HepG2 (cell line): ENCODE results near the gene SNX13. TPM values are rescaled to one million over a fixed set of nuclear protein-coding genes. Genes with fewer than 3 reads are reported as not detected.

Experiments
- ASH2L ChIP-seq: fragments of 300-600, 200-600 bp; sonication (generic); IDR thresholded peaks from 2 replicates; pipeline ENCODE4 v1.7.0; 2017; ENCODE audit warnings: low read depth, mild to moderate bottlenecking, moderate library complexity, mixed read lengths, low read length; ENCODE audit not compliant: insufficient read length
- ATF7-NPFF ChIP-seq: sonication (generic); formaldehyde crosslinking; IDR thresholded peaks from 2 replicates; pipeline ENCODE4 v1.8.1; 2023; ENCODE audit warnings: mild to moderate bottlenecking, low read depth, missing genetic modification reagents, moderate library complexity
- CBFB ChIP-seq: sonication (generic); formaldehyde crosslinking; IDR thresholded peaks from 2 replicates; pipeline ENCODE4 v1.4.0; 2020; ENCODE audit warnings: missing genetic modification reagents
- HIC2 ChIP-seq: sonication (generic); formaldehyde crosslinking; IDR thresholded peaks from 2 replicates; pipeline ENCODE4 v1.9.0; 2022; ENCODE audit warnings: low read depth, missing genetic modification reagents
- KMT2B ChIP-seq: IDR thresholded peaks from 2 replicates; pipeline ENCODE4 v1.6.1; 2016; ENCODE audit warnings: missing genetic modification reagents, missing compliant biosample characterization
- MBD4 ChIP-seq: IDR thresholded peaks from 2 replicates; pipeline ENCODE4 v1.6.1; 2012; ENCODE audit warnings: low read length, inconsistent platforms, borderline replicate concordance
- NCOA5 ChIP-seq: sonication (generic); formaldehyde crosslinking; IDR thresholded peaks from 2 replicates; pipeline ENCODE4 v1.4.0; 2020; ENCODE audit warnings: missing genetic modification reagents
- POGZ ChIP-seq: sonication (generic); formaldehyde crosslinking; IDR thresholded peaks from 2 replicates; pipeline ENCODE4 v1.4.0; 2020; ENCODE audit warnings: mild to moderate bottlenecking, missing genetic modification reagents
- RFXANK ChIP-seq: IDR thresholded peaks from 2 replicates; pipeline ENCODE4 v1.6.1; 2016
- RORA ChIP-seq: sonication (generic); formaldehyde crosslinking; IDR thresholded peaks from 2 replicates; pipeline ENCODE4 v1.5.0; 2020; ENCODE audit warnings: mild to moderate bottlenecking, missing genetic modification reagents, moderate library complexity
- SETDB1 ChIP-seq: sonication (generic); formaldehyde crosslinking; IDR thresholded peaks from 2 replicates; pipeline ENCODE4 v1.5.1; 2020; ENCODE audit warnings: missing genetic modification reagents, mild to moderate bottlenecking, borderline replicate concordance
- TAF1 ChIP-seq: sonication (generic); formaldehyde crosslinking; IDR thresholded peaks from 2 replicates; pipeline ENCODE4 v1.4.0; 2020; ENCODE audit warnings: missing genetic modification reagents
- TOPORS ChIP-seq: sonication (generic); formaldehyde crosslinking; IDR thresholded peaks from 2 replicates; pipeline ENCODE4 v1.8.0; 2023; ENCODE audit warnings: mild to moderate bottlenecking, missing genetic modification reagents
- ZBED4 ChIP-seq: sonication (generic); formaldehyde crosslinking; IDR thresholded peaks from 2 replicates; pipeline ENCODE4 v1.4.0; 2020; ENCODE audit warnings: missing genetic modification reagents, borderline replicate concordance
- ZNF343 ChIP-seq: sonication (generic); formaldehyde crosslinking; IDR thresholded peaks from 2 replicates; pipeline ENCODE4 v1.4.0; 2020; ENCODE audit warnings: mild to moderate bottlenecking, missing genetic modification reagents
- ZNF615 ChIP-seq: sonication (generic); formaldehyde crosslinking; IDR thresholded peaks from 2 replicates; pipeline ENCODE4 v1.5.0; 2020; ENCODE audit warnings: mild to moderate bottlenecking, missing genetic modification reagents, borderline replicate concordance
- ZNF616 ChIP-seq: sonication (generic); formaldehyde crosslinking; IDR thresholded peaks from 2 replicates; pipeline ENCODE4 v1.5.0; 2020; ENCODE audit warnings: low read depth, mild to moderate bottlenecking, missing genetic modification reagents
- ZNF704 ChIP-seq: sonication (generic); formaldehyde crosslinking; IDR thresholded peaks from 2 replicates; pipeline ENCODE4 v1.8.1; 2023; ENCODE audit warnings: mild to moderate bottlenecking, inconsistent platforms, moderate library complexity, missing genetic modification reagents, borderline replicate concordance
- polyA plus RNA-seq, 8 experiments: library from polyadenylated mRNA; depleted of rRNA in 3 of 8; stranded (reverse) in 7 of 8; unstranded in 1 of 8; fragments of >200 nt; fragmentation: Illumina TruSeq in 4 of 8; extraction: Trizol in 4 of 8; gene quantifications; 2 replicates each; pipeline versions ENCODE4 v1.2.1 to v1.2.3, GENCODE V29; 2011 to 2016; ENCODE audit warnings: low read depth in 4 of 8, missing spikeins in 1 of 8, mixed read lengths in 1 of 8; ENCODE audit not compliant: insufficient read depth in 1 of 8
- total RNA-seq, 5 experiments: library from RNA; depleted of rRNA; stranded (reverse); fragments of >200 nt; fragmentation: Illumina TruSeq; extraction: Trizol; gene quantifications; 2 replicates each; pipeline ENCODE4 v1.2.3, GENCODE V29; 2016; ENCODE audit warnings: low read depth in 1 of 5
- TF ChIP-seq, protein P1 (sequence below): sonication (generic); formaldehyde crosslinking; IDR thresholded peaks from 2 replicates; pipeline ENCODE4 v1.8.0; 2022; ENCODE audit warnings: low read depth, missing genetic modification reagents
- TF ChIP-seq, protein P2 (sequence below): sonication (generic); formaldehyde crosslinking; IDR thresholded peaks from 2 replicates; pipeline ENCODE4 v1.5.1; 2020; ENCODE audit warnings: mild to moderate bottlenecking, moderate library complexity, missing genetic modification reagents

The SNX13 gene
- total and polyA plus RNA-seq, 2 of the 13 experiments (the other 11 are each of a cell fraction or from before 2014, with no cell fraction given): 14.3 to 32.3 TPM

GRCh38 chr7:17940302-17940883 is at the start of gene SNX13 (continued):
- peak; percentile 85 for TF ChIP-seq ZBED4 (CRISPR knock-in tag)
- TF ChIP-seq TAF1 (CRISPR knock-in tag): peak; percentile 97
- no peak for TF ChIP-seq ATF7-NPFF (CRISPR knock-in tag)
- no peak; the same call in 1 of the 2 replicates for TF ChIP-seq CBFB (CRISPR knock-in tag)
- TF ChIP-seq RFXANK: no peak
- no peak for TF ChIP-seq RORA (CRISPR knock-in tag)
- TF ChIP-seq SETDB1 (CRISPR knock-in tag): no peak
- no peak for TF ChIP-seq NCOA5 (CRISPR knock-in tag)
- no peak for TF ChIP-seq MBD4
- TF ChIP-seq HIC2 (CRISPR knock-in tag): no peak; the same call in 1 of the 2 replicates
- peak; percentile 29 for TF ChIP-seq ASH2L
- TF ChIP-seq KMT2B (CRISPR knock-in tag): peak; percentile 97
- TF ChIP-seq TOPORS (CRISPR knock-in tag): peak; percentile 53; the same call in 1 of the 2 replicates
- no peak for TF ChIP-seq ZNF343 (CRISPR knock-in tag)
- peak; percentile 100 for TF ChIP-seq POGZ
- TF ChIP-seq, protein P1, sequence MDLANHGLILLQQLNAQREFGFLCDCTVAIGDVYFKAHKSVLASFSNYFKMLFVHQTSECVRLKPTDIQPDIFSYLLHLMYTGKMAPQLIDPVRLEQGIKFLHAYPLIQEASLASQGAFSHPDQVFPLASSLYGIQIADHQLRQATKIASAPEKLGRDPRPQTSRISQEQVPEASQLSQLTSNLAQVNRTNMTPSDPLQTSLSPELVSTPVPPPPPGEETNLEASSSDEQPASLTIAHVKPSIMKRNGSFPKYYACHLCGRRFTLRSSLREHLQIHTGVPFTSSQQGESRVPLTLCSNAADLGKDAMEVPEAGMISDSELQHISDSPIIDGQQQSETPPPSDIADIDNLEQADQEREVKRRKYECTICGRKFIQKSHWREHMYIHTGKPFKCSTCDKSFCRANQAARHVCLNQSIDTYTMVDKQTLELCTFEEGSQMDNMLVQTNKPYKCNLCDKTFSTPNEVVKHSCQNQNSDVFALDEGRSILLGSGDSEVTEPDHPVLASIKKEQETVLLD (CRISPR knock-in tag): no peak
- no peak for TF ChIP-seq ZNF616 (CRISPR knock-in tag)
- TF ChIP-seq, protein P2, sequence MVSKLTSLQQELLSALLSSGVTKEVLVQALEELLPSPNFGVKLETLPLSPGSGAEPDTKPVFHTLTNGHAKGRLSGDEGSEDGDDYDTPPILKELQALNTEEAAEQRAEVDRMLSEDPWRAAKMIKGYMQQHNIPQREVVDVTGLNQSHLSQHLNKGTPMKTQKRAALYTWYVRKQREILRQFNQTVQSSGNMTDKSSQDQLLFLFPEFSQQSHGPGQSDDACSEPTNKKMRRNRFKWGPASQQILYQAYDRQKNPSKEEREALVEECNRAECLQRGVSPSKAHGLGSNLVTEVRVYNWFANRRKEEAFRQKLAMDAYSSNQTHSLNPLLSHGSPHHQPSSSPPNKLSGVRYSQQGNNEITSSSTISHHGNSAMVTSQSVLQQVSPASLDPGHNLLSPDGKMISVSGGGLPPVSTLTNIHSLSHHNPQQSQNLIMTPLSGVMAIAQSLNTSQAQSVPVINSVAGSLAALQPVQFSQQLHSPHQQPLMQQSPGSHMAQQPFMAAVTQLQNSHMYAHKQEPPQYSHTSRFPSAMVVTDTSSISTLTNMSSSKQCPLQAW (CRISPR knock-in tag): peak; percentile 64
- peak; percentile 56; the same call in 1 of the 2 replicates for TF ChIP-seq ZNF704 (CRISPR knock-in tag)
- peak; percentile 75 for TF ChIP-seq ZNF615 (CRISPR knock-in tag)
